Stimulated activated CD4-positive, alpha-beta T cell treated with anti-CD3 and anti-CD28 coated beads, Interleukin-1b, Interleukin-23, amount 100 ng/mL, for 4 hours (primary cell): ENCODE measurements around the gene RASA3.

Experiments used
- DNase-seq, 2 donors: peaks; one replicate each; pipeline ENCODE4 v3.0.0-alpha.2; 2020; ENCODE audit warnings: low read depth in 2 of 2

Gene RASA3

DNA sequence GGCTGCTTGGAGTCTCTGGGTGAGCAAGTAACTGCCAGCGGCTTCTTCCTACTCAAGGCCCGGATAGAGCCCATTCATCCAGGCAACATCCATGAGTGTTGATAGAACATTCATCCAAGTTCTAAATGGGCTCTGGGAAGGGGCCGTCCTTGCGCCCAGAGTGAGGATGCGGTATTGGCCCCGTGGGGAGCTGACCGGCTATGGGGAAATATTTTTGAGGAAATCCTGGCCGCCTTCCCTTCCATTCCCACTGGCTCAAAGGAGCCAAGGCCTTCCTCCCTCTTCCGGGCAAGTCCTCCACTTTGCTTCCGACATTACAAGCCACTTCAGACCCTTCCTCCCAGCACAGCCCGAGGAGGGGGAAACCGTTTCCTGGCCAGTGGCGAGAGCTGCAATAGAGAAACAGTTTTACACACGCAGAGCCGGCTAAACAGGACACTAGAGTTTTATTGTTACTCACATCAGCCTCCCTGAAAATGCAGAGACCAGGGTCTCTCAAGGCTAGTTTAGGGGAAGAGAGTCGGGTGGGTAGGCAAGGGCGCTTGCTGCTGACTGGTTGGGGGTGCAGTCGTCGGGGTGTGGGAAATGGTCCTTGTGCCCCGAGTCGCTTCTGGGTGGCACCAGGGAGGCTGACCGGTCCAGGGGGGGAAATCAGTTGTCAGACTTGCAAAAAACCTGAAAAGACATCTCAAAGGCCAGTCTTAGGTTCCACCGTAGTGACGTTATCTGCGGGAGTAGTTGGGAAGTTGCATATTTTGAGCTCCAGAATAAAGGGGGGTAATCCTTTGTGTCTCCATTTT is 196.1 kb downstream of the RASA3 start:
- DNase-seq = no peak

DNA sequence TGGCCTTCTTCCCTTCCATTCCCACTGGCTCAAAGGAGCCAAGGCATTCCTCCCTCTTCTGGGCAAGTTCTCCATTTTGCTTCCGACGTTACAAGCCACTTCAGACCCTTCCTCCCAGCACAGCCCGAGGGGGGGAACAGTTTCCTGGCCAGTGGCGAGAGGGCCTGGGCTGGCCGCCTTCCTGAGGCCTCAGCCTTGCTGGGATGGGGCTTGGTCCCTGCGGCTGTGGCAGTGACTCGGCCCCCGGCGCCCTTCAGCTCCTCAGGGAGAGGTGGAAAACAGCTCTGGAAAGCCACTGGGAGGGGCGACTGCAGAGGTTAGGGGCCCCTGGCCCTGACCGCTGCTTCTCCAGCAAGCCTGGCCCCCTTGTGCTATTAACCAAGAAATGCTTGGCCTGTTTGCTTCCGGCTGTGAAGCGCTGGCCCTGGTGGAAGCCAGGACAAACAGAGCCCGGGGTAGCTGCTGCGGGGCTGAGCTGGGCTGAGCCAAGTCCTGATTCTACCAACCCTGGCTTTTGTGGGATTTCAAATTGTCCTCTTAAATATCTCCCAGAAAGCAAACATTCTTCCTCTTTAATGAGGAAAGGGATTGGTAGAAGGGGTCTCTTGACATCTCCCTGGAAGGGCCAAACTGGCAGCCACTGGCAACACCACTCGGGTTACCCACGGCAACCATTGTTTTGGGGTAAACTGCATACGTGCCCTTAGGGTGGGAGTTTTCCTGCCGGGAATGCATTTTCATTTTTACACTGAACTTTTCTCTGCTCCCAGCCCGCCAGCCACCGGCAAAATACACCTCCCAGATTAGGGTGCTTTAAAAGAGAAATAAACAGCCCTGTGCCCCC is 197.2 kb downstream of the RASA3 start:
- no peak for DNase-seq

DNA sequence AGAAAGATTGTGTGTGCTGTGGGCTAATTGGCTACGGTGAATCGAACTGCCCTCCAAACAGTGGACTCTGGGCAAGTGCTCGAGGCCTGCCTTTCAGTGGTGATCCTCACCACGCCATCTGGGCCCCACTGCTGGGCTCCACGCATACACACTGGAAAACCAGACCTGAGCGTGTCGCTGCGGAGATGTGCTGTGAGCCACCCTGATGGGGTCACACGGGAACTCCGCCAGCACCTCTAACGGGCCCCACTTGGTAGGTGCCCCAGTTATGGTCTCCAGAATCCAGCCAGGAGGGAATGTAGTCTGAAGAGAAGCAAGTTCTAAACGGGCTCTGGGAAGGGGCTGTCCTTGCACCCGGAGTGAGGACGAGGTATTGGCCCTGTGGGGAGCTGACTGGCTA is 197.8 kb downstream of the RASA3 start:
- no peak for DNase-seq

DNA sequence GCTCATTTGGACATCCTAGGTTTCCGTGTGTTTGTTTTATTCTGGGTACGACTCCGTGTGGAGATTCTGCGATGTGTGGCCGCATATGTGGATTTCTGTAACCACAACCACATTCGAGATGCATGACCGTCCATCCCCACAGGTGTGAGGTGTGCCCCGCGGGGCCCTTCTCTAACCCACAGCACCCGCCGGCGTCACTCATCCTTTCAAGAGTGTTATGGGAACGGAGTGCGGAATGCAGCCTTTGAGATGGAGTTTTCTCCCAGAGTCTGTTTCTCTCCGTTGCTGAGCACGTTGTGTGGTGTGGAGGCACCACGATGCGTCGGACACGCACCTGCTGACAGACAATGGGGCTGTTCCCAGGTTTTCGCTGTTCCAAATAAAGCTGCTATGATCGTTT is 198.5 kb downstream of the RASA3 start:
- DNase-seq = no peak

DNA sequence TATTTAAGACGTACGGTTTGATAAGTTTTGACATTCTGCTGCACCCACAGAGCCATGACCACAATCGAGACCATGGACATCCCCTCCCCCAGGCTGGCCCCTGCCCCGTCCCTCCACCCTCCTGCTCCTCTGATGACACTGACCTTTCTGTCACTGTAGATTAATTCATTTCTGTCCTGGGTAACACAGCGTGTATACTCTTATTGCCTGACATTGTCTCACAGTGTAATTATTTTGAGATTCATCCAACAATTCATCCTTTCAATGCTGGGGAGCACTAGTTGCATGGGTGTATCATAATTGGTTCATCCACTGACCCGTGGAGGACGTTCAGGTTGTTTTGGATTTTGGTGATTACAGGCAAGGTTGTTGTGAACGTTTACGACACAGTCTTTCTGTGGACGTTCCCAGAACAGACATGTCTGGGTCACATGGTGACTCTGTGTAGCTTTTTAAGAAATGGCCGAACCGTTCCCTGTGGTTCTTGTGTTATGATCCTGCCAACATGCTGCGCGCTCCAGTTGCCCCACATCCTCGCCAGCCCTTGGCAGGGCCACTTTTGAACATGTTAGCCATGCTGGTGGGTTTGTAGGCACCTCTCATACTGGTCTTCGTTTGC is 200.5 kb downstream of the RASA3 start:
- DNase-seq = no peak

DNA sequence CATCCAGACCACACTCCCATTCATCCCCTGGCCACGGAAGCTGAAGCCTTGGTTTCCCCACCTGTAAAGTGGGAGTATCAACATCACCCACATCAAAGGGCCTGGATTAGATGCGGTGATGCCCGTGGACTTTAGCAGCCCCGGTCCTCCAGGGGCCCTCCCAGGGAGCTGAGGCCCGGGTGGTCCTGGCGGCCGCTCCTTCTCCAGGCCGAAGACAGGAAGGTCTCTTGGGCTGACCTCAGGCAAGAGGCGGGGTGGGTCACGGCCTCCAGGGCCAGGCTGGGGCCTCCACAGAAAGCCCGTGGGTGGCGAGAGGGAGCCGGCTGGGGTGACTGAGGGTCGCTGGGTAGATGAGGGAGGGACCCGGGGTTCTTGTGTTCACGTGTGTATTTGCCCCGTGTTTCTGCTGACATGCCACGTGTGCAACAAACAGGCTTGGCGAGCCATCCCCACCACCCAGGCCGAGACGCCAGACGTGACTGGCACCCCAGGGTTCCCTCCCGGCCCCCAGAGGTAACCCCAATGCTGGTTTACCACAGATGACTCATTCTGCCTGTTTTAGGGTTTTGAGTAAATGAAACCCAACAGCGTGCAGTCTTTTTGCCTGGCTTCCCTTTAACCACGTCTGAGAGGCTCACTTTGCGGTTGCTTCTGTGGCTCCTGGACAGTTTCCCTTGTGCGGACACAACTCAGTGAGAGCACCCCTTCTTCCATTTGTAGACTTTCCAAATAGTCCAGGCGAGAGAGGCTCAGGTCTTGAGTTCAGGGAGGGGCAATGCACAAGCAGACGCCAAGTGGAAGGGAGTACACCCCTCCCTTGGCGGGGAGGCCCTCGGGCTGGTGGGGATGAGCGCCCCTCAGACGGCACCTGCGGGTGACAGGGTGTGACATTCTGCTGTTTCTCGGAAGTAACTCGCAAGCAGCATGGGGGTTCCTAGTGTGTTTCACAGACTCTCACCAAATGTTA is 201.5 kb downstream of the RASA3 start:
- peak in 1 of 2 donors; percentile 11 for DNase-seq

DNA sequence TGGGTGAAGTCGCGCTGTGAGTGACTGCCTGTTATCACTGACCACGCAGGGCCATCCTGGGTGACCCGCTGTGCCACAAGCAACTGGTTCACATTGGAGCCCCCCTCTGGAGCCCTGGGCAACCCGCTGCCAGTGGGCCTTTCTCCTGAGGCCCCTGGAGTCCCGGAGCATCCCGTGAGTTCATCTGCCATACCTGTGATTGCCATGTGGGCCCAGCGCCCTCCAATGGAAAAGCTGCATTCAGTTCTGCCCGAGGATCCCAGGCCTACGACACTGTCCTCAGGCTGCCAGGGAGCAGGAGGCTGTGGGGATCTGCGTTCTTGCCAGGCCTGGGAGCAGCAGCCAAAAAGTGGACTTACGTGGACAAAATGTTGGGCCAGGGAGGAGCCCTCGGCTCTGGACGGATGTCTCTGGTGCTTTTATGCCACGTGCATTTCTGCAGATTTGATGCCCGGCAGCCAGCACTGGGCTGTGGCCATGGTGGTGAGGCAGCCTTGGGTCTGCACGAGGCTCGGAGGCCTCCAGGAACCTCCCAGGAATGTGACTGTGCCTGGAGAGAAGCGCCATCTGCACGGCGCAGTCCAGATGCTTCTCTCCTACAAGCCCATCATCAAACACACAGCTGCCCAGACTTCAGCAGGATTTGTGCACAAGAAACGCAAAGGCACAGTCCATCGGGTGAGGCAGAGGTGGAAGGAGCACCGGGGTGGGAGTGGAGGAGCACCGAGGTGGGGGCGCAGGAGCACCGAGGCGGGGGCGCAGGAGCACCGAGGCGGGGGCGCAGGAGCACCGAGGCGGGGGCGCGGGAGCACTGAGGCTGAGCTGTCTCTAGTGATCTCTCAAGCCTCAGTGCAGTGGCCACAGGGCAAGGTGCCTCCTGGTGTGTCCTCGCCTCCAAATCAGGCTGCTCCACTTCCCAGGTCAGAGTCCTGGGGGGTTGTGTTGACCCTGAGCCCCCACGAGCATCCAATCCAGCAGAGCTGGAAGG is 202.5 kb downstream of the RASA3 start:
- DNase-seq = no peak

DNA sequence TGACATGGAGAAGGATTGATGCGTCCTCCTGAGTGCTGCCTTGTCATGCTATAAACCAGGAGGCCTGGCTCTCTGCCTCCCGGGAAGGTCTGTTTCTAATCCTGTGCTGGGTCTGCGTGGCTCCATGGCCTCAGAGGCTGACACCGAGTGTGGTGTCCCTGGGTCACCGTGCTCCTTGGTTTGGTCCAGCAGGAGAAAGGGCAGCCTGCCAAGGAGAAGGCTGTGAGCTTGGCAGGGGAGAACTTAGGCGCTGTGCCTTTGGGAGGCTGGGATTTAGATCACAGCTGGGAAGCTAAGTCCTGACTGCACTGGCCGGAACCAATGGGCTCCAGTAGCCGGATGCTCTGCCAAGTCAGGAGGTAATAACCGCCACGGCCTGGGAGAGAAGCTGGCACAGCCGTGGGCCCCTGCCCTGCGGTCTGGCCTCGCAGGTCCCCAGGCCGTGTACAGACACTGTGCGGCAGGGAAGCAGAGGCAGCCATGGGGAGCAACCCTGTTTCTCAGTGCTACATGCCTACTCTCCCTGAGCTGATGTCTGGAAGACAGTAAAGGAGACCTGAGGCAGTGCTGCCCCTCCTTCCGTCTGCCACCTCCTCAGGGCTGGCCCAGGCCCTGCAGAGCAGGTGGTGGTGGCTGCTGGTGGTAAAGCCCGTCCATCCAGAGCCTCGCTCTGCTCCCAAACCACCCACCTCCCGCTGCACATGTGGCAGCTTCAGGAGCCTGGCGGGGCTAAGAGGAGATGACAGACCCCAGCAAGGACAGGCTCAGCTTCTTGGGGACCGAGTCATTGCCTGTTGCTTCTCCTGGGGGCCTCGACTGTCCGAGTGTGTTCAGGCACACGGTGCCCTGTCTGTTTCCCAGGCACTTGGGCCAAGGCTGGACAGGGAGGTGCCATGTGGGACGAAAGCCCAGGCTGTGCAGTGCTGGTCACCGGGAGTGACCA is 203.5 kb downstream of the RASA3 start:
- DNase-seq = no peak
